ENCODE results near the gene SUSD1.

The SUSD1 gene

GRCh38 chr9:112003538-112003937 lies 171.6 kb downstream of the SUSD1 start:
- POLR2A ChIA-PET: no interaction called here
- CTCF ChIA-PET: interaction anchor here (1.4 to 4.9 kb wide), 6 partner anchors 10 to 71 kb away, joined by 4 to 25 read pairs (median 8); no protein-coding TSS in a partner anchor
- TF ChIP-seq, protein P1, sequence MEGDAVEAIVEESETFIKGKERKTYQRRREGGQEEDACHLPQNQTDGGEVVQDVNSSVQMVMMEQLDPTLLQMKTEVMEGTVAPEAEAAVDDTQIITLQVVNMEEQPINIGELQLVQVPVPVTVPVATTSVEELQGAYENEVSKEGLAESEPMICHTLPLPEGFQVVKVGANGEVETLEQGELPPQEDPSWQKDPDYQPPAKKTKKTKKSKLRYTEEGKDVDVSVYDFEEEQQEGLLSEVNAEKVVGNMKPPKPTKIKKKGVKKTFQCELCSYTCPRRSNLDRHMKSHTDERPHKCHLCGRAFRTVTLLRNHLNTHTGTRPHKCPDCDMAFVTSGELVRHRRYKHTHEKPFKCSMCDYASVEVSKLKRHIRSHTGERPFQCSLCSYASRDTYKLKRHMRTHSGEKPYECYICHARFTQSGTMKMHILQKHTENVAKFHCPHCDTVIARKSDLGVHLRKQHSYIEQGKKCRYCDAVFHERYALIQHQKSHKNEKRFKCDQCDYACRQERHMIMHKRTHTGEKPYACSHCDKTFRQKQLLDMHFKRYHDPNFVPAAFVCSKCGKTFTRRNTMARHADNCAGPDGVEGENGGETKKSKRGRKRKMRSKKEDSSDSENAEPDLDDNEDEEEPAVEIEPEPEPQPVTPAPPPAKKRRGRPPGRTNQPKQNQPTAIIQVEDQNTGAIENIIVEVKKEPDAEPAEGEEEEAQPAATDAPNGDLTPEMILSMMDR (IDR thresholded peaks at IDR 0.05; ENCODE audit: control extremely low read depth, extremely low read depth, low read depth, missing control alignments): no peak
- DNase-seq (ENCODE audit: extremely low spot score): no peak

- POLR2A ChIA-PET: no interaction called here
- CTCF ChIA-PET: interaction anchor here (1.0 to 4.9 kb wide), 8 partner anchors 9 to 72 kb away, joined by 4 to 25 read pairs (median 4); no protein-coding TSS in a partner anchor
- TF ChIP-seq, protein P1 (IDR thresholded peaks at IDR 0.05; ENCODE audit: control extremely low read depth, extremely low read depth, low read depth, missing control alignments): no peak
Observed at GRCh38 chr9:112002847-112003457, 172.1 kb downstream of the SUSD1 start.

DNA sequence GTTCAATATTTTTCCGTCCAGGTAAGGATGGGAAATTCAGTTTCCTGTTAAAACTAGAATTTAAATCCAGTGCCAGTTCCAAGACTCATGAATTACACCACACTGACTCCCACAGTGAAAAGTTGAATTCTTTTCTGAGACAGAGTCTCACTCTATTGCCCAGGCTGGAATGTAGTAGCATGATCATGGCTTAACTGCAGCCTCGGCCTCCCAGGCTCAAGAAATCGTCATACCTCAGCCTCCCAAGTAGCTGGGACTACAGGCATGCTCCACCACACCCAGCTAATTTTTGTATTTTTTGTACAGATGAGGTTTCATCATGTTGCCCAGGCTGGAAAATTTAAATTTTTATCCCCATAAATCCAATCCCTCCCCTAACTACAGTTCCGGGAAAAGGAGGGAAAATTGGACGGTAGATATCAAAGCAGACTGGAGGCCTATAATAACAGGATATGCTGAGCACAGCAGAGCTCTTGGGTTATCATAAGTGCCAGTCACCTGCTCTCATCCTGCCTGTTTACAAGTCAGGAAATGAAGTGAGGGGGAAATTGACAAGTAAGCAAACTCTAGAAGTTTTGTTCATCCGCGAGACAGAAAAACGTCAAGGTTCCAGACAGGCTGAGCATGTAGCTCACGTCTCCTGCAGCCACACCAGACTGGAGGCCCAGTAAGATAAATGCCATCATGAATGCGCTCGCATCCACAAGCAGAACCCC lies 172.8 kb downstream of the SUSD1 start:
- ChIA-PET POLR2A (no interaction called here), CTCF (interaction anchor here (1.0 to 4.9 kb wide), 7 partner anchors 8 to 72 kb away, joined by 4 to 25 read pairs (median 4); no protein-coding TSS in a partner anchor)
- TF ChIP-seq, protein P1 (IDR thresholded peaks at IDR 0.05; ENCODE audit: control extremely low read depth, extremely low read depth, low read depth, missing control alignments): no peak
- no peak for DNase-seq (ENCODE audit: extremely low spot score)

More at GRCh38 chr9:112002847-112003457, 172.1 kb downstream of the SUSD1 start:
- no peak for DNase-seq (ENCODE audit: extremely low spot score)

DNA sequence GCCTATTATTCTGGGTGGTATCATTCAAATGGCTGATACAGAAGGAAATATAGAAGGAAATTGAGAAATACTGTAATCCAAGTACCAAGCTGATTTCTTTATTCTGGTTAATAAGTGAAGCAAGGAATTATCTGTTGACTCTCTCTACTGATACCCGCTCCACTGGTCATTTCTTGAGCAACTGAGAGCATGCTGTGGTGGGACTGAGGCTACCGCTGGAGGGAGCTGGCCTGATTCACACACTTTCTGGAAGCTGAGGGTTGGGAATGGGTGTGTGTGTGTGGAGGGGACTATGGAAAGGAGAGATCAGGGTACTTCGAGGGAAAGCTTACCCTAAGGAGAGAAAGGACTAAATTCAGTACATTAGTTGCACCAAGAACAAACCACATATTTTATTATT lies 174.4 kb downstream of the SUSD1 start:
- DNase-seq (ENCODE audit: extremely low spot score): no peak
- CTCF ChIA-PET: interaction anchor here (1.0 to 4.9 kb wide), 7 partner anchors 12 to 75 kb away, joined by 3 to 25 read pairs (median 3); no protein-coding TSS in a partner anchor
- POLR2A ChIA-PET: no interaction called here
- TF ChIP-seq, protein P1 (IDR thresholded peaks at IDR 0.05; ENCODE audit: control extremely low read depth, extremely low read depth, low read depth, missing control alignments): no peak

- TF ChIP-seq, protein P1 (IDR thresholded peaks at IDR 0.05; ENCODE audit: control extremely low read depth, extremely low read depth, low read depth, missing control alignments): no peak
- ChIA-PET CTCF (interaction anchor here (1.6 to 4.9 kb wide), 3 partner anchors 14 to 76 kb away, joined by 4 to 25 read pairs (median 6); no protein-coding TSS in a partner anchor), POLR2A (no interaction called here)
- DNase-seq (ENCODE audit: extremely low spot score): no peak
Observed at GRCh38 chr9:111999319-111999718, 175.8 kb downstream of the SUSD1 start.

DNA sequence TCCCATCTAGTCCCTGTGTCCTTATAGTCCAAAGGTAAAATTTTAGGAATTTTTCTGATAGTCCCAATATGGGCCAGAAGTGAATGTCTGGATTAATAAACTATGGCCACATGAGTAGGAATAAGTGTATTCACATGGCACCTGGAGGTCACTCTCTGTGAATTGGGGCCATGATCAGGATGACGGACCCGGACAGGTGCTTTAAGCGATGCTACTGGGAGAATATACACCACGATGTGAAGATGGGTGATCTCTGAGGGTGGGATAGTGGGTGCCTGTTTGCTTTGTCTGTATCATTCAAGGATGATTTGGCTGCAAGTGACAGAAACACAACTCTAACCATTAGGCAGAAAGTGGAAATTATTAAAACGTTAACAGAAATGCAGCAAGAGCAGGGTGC lies 177.3 kb downstream of the SUSD1 start:
- CTCF ChIA-PET: no interaction called here

More for the DNA sequence above, 177.3 kb downstream of the SUSD1 start:
- POLR2A ChIA-PET: no interaction called here
- TF ChIP-seq, protein P1 (IDR thresholded peaks at IDR 0.05; ENCODE audit: control extremely low read depth, extremely low read depth, low read depth, missing control alignments): no peak
- DNase-seq (ENCODE audit: extremely low spot score): no peak
